GM12878 (cell line): ENCODE results near the gene EIF2S2. TPM values are rescaled to one million over a fixed set of nuclear protein-coding genes. Genes with fewer than 3 reads are reported as not detected.

Source experiments
- ATAC-seq: fragments of 200-7000 bp; cut with Tn5 transposase; 3 replicates; pipeline ENCODE4 v1.9.1; 2020; ENCODE audit warnings: mild to moderate bottlenecking, moderate library complexity
- BruUV-seq: library from RNA; stranded (reverse); fragments of 400-500 nt; replicated peaks from 2 replicates; lab custom pipeline; 2021; lab: Mats Ljungman, UMichigan
- CTCF ChIA-PET: fragments of 300-600 bp; sonication (Branson Sonifier 250); formaldehyde crosslinking; extraction: SDS; loops from one replicate; lab custom pipeline; 2021; ENCODE audit warnings: inconsistent platforms; lab: Yijun Ruan, JAX
- POLR2A ChIA-PET: fragments of 350-600 bp; formaldehyde crosslinking; extraction: SDS; loops from one replicate; lab custom pipeline; 2021; ENCODE audit warnings: inconsistent platforms; lab: Charles Lee
- RAD21 ChIA-PET: fragments of 300-600 bp; sonication (Branson Sonifier 250); formaldehyde crosslinking; loops from one replicate; lab custom pipeline; 2023; ENCODE audit warnings: antibody characterized with exemption; ENCODE audit not compliant: unreplicated experiment; lab: Charles Lee
- SMC1A ChIA-PET: fragments of 300-600 bp; sonication (Branson Sonifier 250); formaldehyde crosslinking; loops from one replicate; lab custom pipeline; 2023; ENCODE audit not compliant: unreplicated experiment, uncharacterized antibody; lab: Charles Lee
- DNase-seq: peaks from one replicate; pipeline ENCODE4 v3.0.0-alpha.2; 2011; ENCODE audit warnings: low read depth, low spot score
- FAIRE-seq: peaks from 3 replicates; lab custom pipeline; 2011; peaks lifted over from hg19 to GRCh38; lab: Jason Lieb, UNC
- H2AFZ ChIP-seq: 2 replicates; pipeline ENCODE4 v1.6.0; 2011; ENCODE audit warnings: low read depth, low read length, control low read depth; ENCODE audit not compliant: control insufficient read depth
- H3K27ac ChIP-seq: 2 replicates; pipeline ENCODE4 v1.5.1; 2011; ENCODE audit warnings: control low read depth; ENCODE audit not compliant: control insufficient read depth, insufficient read depth
- H3K27me3 ChIP-seq, 2 experiments: replicated peaks in 1 of 2; 2 replicates each; pipeline versions ENCODE4 v1.6.0 to v1.6.1; 2011; ENCODE audit warnings: low read length in 1 of 2; ENCODE audit not compliant: control insufficient read depth in 2 of 2, insufficient read depth in 2 of 2
- H3K36me3 ChIP-seq, 2 experiments: 2 replicates each; pipeline ENCODE4 v1.5.1; 2011; ENCODE audit warnings: low read length in 1 of 2; ENCODE audit not compliant: control insufficient read depth in 2 of 2, insufficient read depth in 2 of 2
- H3K4me1 ChIP-seq: 2 replicates; pipeline ENCODE4 v1.6.1; 2011; ENCODE audit warnings: mild to moderate bottlenecking, low read length, moderate library complexity, mixed read lengths; ENCODE audit not compliant: control insufficient read depth, insufficient read depth
- H3K4me2 ChIP-seq: 2 replicates; pipeline ENCODE4 v1.6.0; 2011; ENCODE audit warnings: control low read depth; ENCODE audit not compliant: control insufficient read depth, insufficient read depth
- H3K4me3 ChIP-seq: fragments of 200-600 bp; sonication (generic); 2 replicates; pipeline ENCODE4 v1.5.1; 2016
- H3K79me2 ChIP-seq: 2 replicates; pipeline ENCODE4 v1.6.0; 2011; ENCODE audit warnings: low read length; ENCODE audit not compliant: control insufficient read depth, insufficient read depth
- H3K9ac ChIP-seq: 2 replicates; pipeline ENCODE4 v1.8.0; 2011; ENCODE audit warnings: low read length, control low read depth, mixed read lengths; ENCODE audit not compliant: control insufficient read depth, insufficient read depth
- H3K9me3 ChIP-seq: replicated peaks from 3 replicates; pipeline ENCODE4 v1.5.1; 2011; ENCODE audit warnings: mild to moderate bottlenecking, low read length; ENCODE audit not compliant: control insufficient read depth, insufficient read depth
- H4K20me1 ChIP-seq: 2 replicates; pipeline ENCODE4 v1.6.0; 2011; ENCODE audit not compliant: control insufficient read depth, insufficient read depth
- ASH2L ChIP-seq: fragments of 300-600, 200-600 bp; sonication (generic); IDR thresholded peaks from 2 replicates; pipeline ENCODE4 v1.6.1; 2017; ENCODE audit warnings: low read depth, mild to moderate bottlenecking, borderline replicate concordance
- CHD1 ChIP-seq: IDR thresholded peaks from 2 replicates; pipeline ENCODE4 v1.6.1; 2012; ENCODE audit warnings: low read depth, low read length, improper control_type of control experiment
- EGR1 ChIP-seq, 2 experiments: IDR thresholded peaks; 1 replicate in 1 of 2; 2 replicates in 1 of 2; pipeline ENCODE4 v1.6.1; 2011 to 2012; ENCODE audit warnings: low read depth in 2 of 2, low read length in 2 of 2, borderline replicate concordance in 1 of 2, mild to moderate bottlenecking in 1 of 2, moderate library complexity in 1 of 2
- ESRRA ChIP-seq: IDR thresholded peaks from 2 replicates; pipeline ENCODE4 v1.6.1; 2012; ENCODE audit warnings: mild to moderate bottlenecking, low read length, improper control_type of control experiment
- FOXM1 ChIP-seq: IDR thresholded peaks from 2 replicates; pipeline ENCODE4 v1.6.1; 2012; ENCODE audit warnings: low read depth, mild to moderate bottlenecking, inconsistent platforms, low read length, moderate library complexity
- HCFC1 ChIP-seq: fragments of 150-350 bp; IDR thresholded peaks from 2 replicates; pipeline ENCODE4 v1.6.1; 2014; ENCODE audit warnings: low read length
- MEF2B ChIP-seq: fragments of 450-650 bp; IDR thresholded peaks from 2 replicates; pipeline ENCODE4 v1.6.1; 2018; ENCODE audit warnings: mild to moderate bottlenecking, moderate library complexity; ENCODE audit not compliant: partially characterized antibody, poor library complexity, severe bottlenecking
- NBN ChIP-seq: fragments of 450-650 bp; IDR thresholded peaks from 2 replicates; pipeline ENCODE4 v1.6.1; 2016
- PBX3 ChIP-seq: IDR thresholded peaks from 2 replicates; pipeline ENCODE4 v1.6.1; 2011; ENCODE audit warnings: mild to moderate bottlenecking, low read depth, low read length, moderate library complexity; ENCODE audit not compliant: insufficient replicate concordance
- POU2F2 ChIP-seq: IDR thresholded peaks from 3 replicates; pipeline ENCODE4 v1.6.1; 2011; ENCODE audit warnings: low read depth, mild to moderate bottlenecking, low read length, borderline replicate concordance
- RAD51 ChIP-seq: fragments of 450-650 bp; IDR thresholded peaks from 2 replicates; pipeline ENCODE4 v1.6.1; 2016; ENCODE audit warnings: moderate library complexity, mild to moderate bottlenecking, inconsistent platforms
- REST ChIP-seq: IDR thresholded peaks from 2 replicates; pipeline ENCODE4 v1.6.1; 2012; ENCODE audit warnings: mild to moderate bottlenecking, low read depth, low read length
- SREBF1 ChIP-seq: IDR thresholded peaks from 2 replicates; pipeline ENCODE4 v1.6.1; 2012; ENCODE audit warnings: mild to moderate bottlenecking, low read length
- ZNF24 ChIP-seq: fragments of 450-650 bp; IDR thresholded peaks from 2 replicates; pipeline ENCODE4 v1.6.1; 2017; ENCODE audit warnings: antibody characterized with exemption, mild to moderate bottlenecking
- ZNF592 ChIP-seq: fragments of 450-650 bp; IDR thresholded peaks from 2 replicates; pipeline ENCODE4 v1.6.1; 2017; ENCODE audit warnings: mild to moderate bottlenecking, moderate library complexity
- WGBS: methylation state at CpG from one replicate; pipeline ENCODE4 v1.1.6; 2016; ENCODE audit warnings: low lambda C conversion rate; ENCODE audit not compliant: insufficient replicate concordance, insufficient coverage; ENCODE audit errors: missing lambda C conversion rate; 5-methylcytosine and 5-hydroxymethylcytosine counted together
- in situ Hi-C: fragments of 300-500 bp; cut with MboI; formaldehyde crosslinking; loops from 9 replicates; pipeline ENCODE4 v1.14.3; 2018; ENCODE audit warnings: mixed read lengths
- intact Hi-C: fragments of 100-400 bp; cut with micrococcal nuclease; formaldehyde crosslinking; loops from one replicate; pipeline ENCODE4 v1.14.2; 2022; ENCODE audit not compliant: unreplicated experiment
- polyA plus RNA-seq, 11 experiments: library from polyadenylated mRNA; depleted of rRNA in 4 of 11; unstranded in 6 of 11; stranded (reverse) in 5 of 11; fragments of >200 nt; fragmentation: Nextera tagmentation in 4 of 11; fragmentation: Illumina TruSeq in 1 of 11; extraction: Ambion mirVana in 4 of 11; extraction: Trizol in 1 of 11; gene quantifications; 1 replicate in 1 of 11; 2 replicates in 10 of 11; pipeline versions ENCODE4 v1.2.1 to v1.2.3, GENCODE V29; 2011 to 2016; ENCODE audit warnings: inconsistent platforms in 2 of 11, missing spikeins in 2 of 11, low read depth in 1 of 11
- total RNA-seq, 4 experiments: library from RNA; depleted of rRNA in 3 of 4; stranded (reverse); fragments of >200 nt in 3 of 4; fragmentation: Illumina TruSeq in 1 of 4; extraction: Trizol in 1 of 4; gene quantifications; 2 replicates each; pipeline versions ENCODE4 v1.2.1 to v1.2.3, GENCODE V29; 2013 to 2021

EIF2S2 gene
- total and polyA plus RNA-seq, 10 of the 15 experiments (the other 5 are each of a cell fraction or from before 2014, with no cell fraction given): 60.2 to 153 (median 84.3) TPM

- RAD21 ChIA-PET: interaction anchor here (0.7 to 1.6 kb wide), 8 partner anchors 17 to 661 kb away, joined by 3 to 9 read pairs (median 4); partner anchors contain the start of genes CHMP4B, ITCH and RALY
- H3K79me2 ChIP-seq: peaks cover 45% of the 10 kb centered on the region
- no peaks in the 10 kb centered on the region for H3K9me3 ChIP-seq
- POLR2A ChIA-PET: interaction anchor here (0.5 to 3.6 kb wide), 18 partner anchors 9 to 622 kb away, joined by 3 to 25 read pairs (median 4); partner anchors contain the start of genes AHCY, CBFA2T2, CHMP4B and DYNLRB1
- peak overlapping the region; percentile 100 for H3K4me2 ChIP-seq
- WGBS: 14% methylated on average over 18 of the region's 18 CpGs
- ATAC-seq: peak; percentile 3; the same call in 2 of the 3 replicates
- peaks cover 4% of the 10 kb centered on the region for H3K4me1 ChIP-seq
- H4K20me1 ChIP-seq: peaks cover 3% of the 10 kb centered on the region; the same call in 1 of the 2 replicates
- no peaks in the 10 kb centered on the region for H3K27me3 ChIP-seq
- in situ Hi-C loops (no loop called here), intact Hi-C loops (loop anchor here (5.0 kb wide), 1 partner anchor 120 kb away; the partner anchor contains the start of gene RALY)
- H3K4me3 ChIP-seq: peak overlapping the region; percentile 81
- peaks cover 0 to 6% of the 10 kb centered on the region in 2 experiments; a peak in 1 of 4 replicates for H3K36me3 ChIP-seq
- no peak for DNase-seq
- SMC1A ChIA-PET: interaction anchor here (0.6 to 2.0 kb wide), 13 partner anchors 10 to 556 kb away, joined by 3 to 12 read pairs (median 3); partner anchors contain the start of gene RALY
- H3K27ac ChIP-seq: peak overlapping the region; percentile 64
- H2AFZ ChIP-seq: peak overlapping the region; percentile 99
- FAIRE-seq: no peak
- peak overlapping the region; percentile 89 for H3K9ac ChIP-seq
- CTCF ChIA-PET: interaction anchor here (0.7 to 1.5 kb wide), 9 partner anchors 8 to 250 kb away, joined by 3 to 6 read pairs (median 3); no protein-coding TSS in a partner anchor
- TSS peak; percentile 99 for BruUV-seq
- TF ChIP-seq ZNF24 (no peak), POU2F2 (no peak), ESRRA (no peak), CHD1 (no peak), REST (no peak), SREBF1 (no peak), ASH2L (no peak), NBN (no peak), ZNF592 (no peak), MEF2B (peak; percentile 74), PBX3 (no peak), EGR1 (IDR thresholded peaks at IDR 0.05; ENCODE audit: borderline replicate concordance in 1 of 2, low read depth in 2 of 2, low read length in 2 of 2) (no peak), FOXM1 (no peak), HCFC1 (no peak), RAD51 (0 out of 2 replicates have a peak, but pooled peaks have one; percentile 24)
Observed at GRCh38 chr20:34112600-34113101, 608 bp upstream of the EIF2S2 start.
